ENCODE measurements around the gene ZBED2.

ZBED2 gene

DNA sequence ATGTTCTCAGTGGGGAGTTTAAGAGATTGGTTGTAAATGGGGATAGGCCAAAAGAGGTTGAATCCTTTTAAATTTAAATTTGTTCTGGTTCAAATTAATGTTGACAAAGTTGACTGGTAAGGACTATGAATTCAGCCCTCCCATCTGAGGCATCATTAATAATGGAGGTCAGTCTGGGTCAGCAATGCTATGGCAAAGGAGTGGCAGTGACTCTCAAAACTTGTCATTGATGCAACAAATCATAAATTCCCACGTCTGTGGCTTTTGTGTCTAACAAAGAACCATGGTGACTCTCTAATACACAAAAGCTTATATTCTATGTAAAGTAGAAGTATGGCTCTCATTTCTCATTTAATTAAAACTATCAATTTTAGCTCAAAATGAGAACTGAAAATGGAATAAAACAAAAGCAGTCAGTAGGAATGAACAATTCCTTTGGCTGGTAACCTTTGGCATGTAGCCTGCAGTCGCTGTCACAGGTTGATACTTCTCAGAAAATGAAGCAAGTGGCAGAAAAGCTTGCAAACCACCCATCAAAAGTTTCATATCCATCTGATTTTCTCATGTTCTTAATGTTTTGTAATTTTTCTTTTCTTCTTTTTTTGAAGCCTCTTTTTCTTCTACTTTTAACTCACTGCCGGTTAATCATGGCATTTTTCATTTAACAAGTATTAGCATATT is 12.2 kb upstream of the ZBED2 start:
- no peak overlapping the region for H3K9ac ChIP-seq (ENCODE audit: low read depth, low read length, poor library complexity, severe bottlenecking)
- H3K9me2 ChIP-seq (replicated peaks; ENCODE audit: low read depth, low read length), result no peaks in the 10 kb centered on the region
- H3K9me3 ChIP-seq (ENCODE audit: insufficient read depth, low read depth, low read length), result no peaks in the 10 kb centered on the region
- peaks cover 22% of the 10 kb centered on the region; the same call in 1 of the 2 replicates for H3K36me3 ChIP-seq (ENCODE audit: insufficient read depth, low read length)
- H3K4me1 ChIP-seq (ENCODE audit: insufficient read depth, low read length, poor library complexity, severe bottlenecking), result peaks cover 27% of the 10 kb centered on the region
- no peak overlapping the region for H3K4me3 ChIP-seq (ENCODE audit: low read length, poor library complexity, severe bottlenecking)
- H3F3A ChIP-seq (ENCODE audit: low read depth), result no peaks in the 10 kb centered on the region
- no peak overlapping the region for H2AFZ ChIP-seq (ENCODE audit: low read length)
- peaks cover 11% of the 10 kb centered on the region for H4K20me1 ChIP-seq (ENCODE audit: insufficient read depth, low read length, poor library complexity, severe bottlenecking)
- H3K27me3 ChIP-seq (ENCODE audit: insufficient read depth, low read length, poor library complexity, severe bottlenecking), result no peaks in the 10 kb centered on the region
- TF ChIP-seq, protein P1, sequence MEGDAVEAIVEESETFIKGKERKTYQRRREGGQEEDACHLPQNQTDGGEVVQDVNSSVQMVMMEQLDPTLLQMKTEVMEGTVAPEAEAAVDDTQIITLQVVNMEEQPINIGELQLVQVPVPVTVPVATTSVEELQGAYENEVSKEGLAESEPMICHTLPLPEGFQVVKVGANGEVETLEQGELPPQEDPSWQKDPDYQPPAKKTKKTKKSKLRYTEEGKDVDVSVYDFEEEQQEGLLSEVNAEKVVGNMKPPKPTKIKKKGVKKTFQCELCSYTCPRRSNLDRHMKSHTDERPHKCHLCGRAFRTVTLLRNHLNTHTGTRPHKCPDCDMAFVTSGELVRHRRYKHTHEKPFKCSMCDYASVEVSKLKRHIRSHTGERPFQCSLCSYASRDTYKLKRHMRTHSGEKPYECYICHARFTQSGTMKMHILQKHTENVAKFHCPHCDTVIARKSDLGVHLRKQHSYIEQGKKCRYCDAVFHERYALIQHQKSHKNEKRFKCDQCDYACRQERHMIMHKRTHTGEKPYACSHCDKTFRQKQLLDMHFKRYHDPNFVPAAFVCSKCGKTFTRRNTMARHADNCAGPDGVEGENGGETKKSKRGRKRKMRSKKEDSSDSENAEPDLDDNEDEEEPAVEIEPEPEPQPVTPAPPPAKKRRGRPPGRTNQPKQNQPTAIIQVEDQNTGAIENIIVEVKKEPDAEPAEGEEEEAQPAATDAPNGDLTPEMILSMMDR (conservative IDR thresholded peaks at IDR 0.05; ENCODE audit: low read length), result no peak
- no peak for TF ChIP-seq EZH2phosphoT487 (IDR thresholded peaks at IDR 0.05; ENCODE audit: borderline replicate concordance)
- no peaks in the 10 kb centered on the region for H3K79me2 ChIP-seq (ENCODE audit: insufficient read depth, low read length)
- H3K4me2 ChIP-seq (ENCODE audit: low read depth, low read length, poor library complexity, severe bottlenecking), result no peak overlapping the region

- peaks cover 29% of the 10 kb centered on the region; the same call in 1 of the 2 replicates for H3K36me3 ChIP-seq (ENCODE audit: insufficient read depth, low read length)
- TF ChIP-seq, protein P1 (conservative IDR thresholded peaks at IDR 0.05; ENCODE audit: low read length), result no peak
- no peak for TF ChIP-seq EZH2phosphoT487 (IDR thresholded peaks at IDR 0.05; ENCODE audit: borderline replicate concordance)
- no peak overlapping the region for H3K4me2 ChIP-seq (ENCODE audit: low read depth, low read length, poor library complexity, severe bottlenecking)
Measured at GRCh38 chr3:111605493-111605892, 10.3 kb upstream of the ZBED2 start.

GRCh38 chr3:111605018-111605417 is 9.9 kb upstream of the ZBED2 start:
- Histone ChIP-seq H3K79me2 (ENCODE audit: insufficient read depth, low read length) (no peaks in the 10 kb centered on the region), H4K20me1 (ENCODE audit: insufficient read depth, low read length, poor library complexity, severe bottlenecking) (peaks cover 4% of the 10 kb centered on the region), H3K36me3 (ENCODE audit: insufficient read depth, low read length) (peaks cover 34% of the 10 kb centered on the region; the same call in 1 of the 2 replicates), H3K27me3 (ENCODE audit: insufficient read depth, low read length, poor library complexity, severe bottlenecking) (no peaks in the 10 kb centered on the region), H3K9ac (ENCODE audit: low read depth, low read length, poor library complexity, severe bottlenecking) (no peak overlapping the region), H3K4me2 (ENCODE audit: low read depth, low read length, poor library complexity, severe bottlenecking) (no peak overlapping the region), H3K4me3 (ENCODE audit: low read length, poor library complexity, severe bottlenecking) (no peak overlapping the region), H2AFZ (ENCODE audit: low read length) (no peak overlapping the region), H3K4me1 (ENCODE audit: insufficient read depth, low read length, poor library complexity, severe bottlenecking) (peaks cover 16% of the 10 kb centered on the region), H3F3A (ENCODE audit: low read depth) (no peaks in the 10 kb centered on the region), H3K9me2 (replicated peaks; ENCODE audit: low read depth, low read length) (no peaks in the 10 kb centered on the region), H3K9me3 (ENCODE audit: insufficient read depth, low read depth, low read length) (no peaks in the 10 kb centered on the region)
- TF ChIP-seq EZH2phosphoT487 (IDR thresholded peaks at IDR 0.05; ENCODE audit: borderline replicate concordance), result no peak
- TF ChIP-seq, protein P1 (conservative IDR thresholded peaks at IDR 0.05; ENCODE audit: low read length), result no peak

More at GRCh38 chr3:111605493-111605892, 10.3 kb upstream of the ZBED2 start:
- no peak overlapping the region for H2AFZ ChIP-seq (ENCODE audit: low read length)
- peaks cover 6% of the 10 kb centered on the region for H4K20me1 ChIP-seq (ENCODE audit: insufficient read depth, low read length, poor library complexity, severe bottlenecking)
- H3F3A ChIP-seq (ENCODE audit: low read depth), result no peaks in the 10 kb centered on the region
- no peak overlapping the region for H3K4me3 ChIP-seq (ENCODE audit: low read length, poor library complexity, severe bottlenecking)
- no peaks in the 10 kb centered on the region for H3K79me2 ChIP-seq (ENCODE audit: insufficient read depth, low read length)
- H3K27me3 ChIP-seq (ENCODE audit: insufficient read depth, low read length, poor library complexity, severe bottlenecking), result no peaks in the 10 kb centered on the region
- H3K9me3 ChIP-seq (ENCODE audit: insufficient read depth, low read depth, low read length), result no peaks in the 10 kb centered on the region
- H3K9me2 ChIP-seq (replicated peaks; ENCODE audit: low read depth, low read length), result no peaks in the 10 kb centered on the region
- no peak overlapping the region for H3K9ac ChIP-seq (ENCODE audit: low read depth, low read length, poor library complexity, severe bottlenecking)
- H3K4me1 ChIP-seq (ENCODE audit: insufficient read depth, low read length, poor library complexity, severe bottlenecking), result peaks cover 19% of the 10 kb centered on the region
